Endothelial cell of umbilical vein (primary cell): ENCODE results near the gene TMEM63B. TPM values are rescaled to one million over a fixed set of nuclear protein-coding genes. Genes with fewer than 3 reads are reported as not detected.

ENCODE experiments used
- BruUV-seq: library from RNA; stranded (reverse); fragments of 400-500 nt; replicated peaks from 2 replicates; lab custom pipeline; 2021; lab: Mats Ljungman, UMichigan
- CTCF ChIA-PET: fragments of 300-600, 350-600 bp; sonication (Branson Sonifier 250); formaldehyde crosslinking; loops from one replicate; lab custom pipeline; 2021; ENCODE audit warnings: antibody characterized with exemption, inconsistent platforms; lab: Charles Lee
- POLR2A ChIA-PET: fragments of 300-600, 350-600 bp; sonication (Branson Sonifier 250); formaldehyde crosslinking; loops from one replicate; lab custom pipeline; 2021; ENCODE audit warnings: antibody characterized with exemption, inconsistent platforms; lab: Charles Lee
- DNase-seq: peaks from one replicate; pipeline ENCODE4 v3.0.0-alpha.2; 2011; ENCODE audit warnings: low read depth, low spot score
- FAIRE-seq: peaks from 2 replicates; lab custom pipeline; 2011; peaks lifted over from hg19 to GRCh38; lab: Jason Lieb, UNC
- H2AFZ ChIP-seq: 2 replicates; pipeline ENCODE4 v1.6.0; 2012; ENCODE audit warnings: low read depth, low read length, control low read depth, inconsistent platforms
- H3K27ac ChIP-seq: 2 replicates; pipeline ENCODE4 v1.5.1; 2011; ENCODE audit warnings: low read depth, mild to moderate bottlenecking, control low read depth, low read length, moderate library complexity; ENCODE audit not compliant: insufficient read depth
- H3K27me3 ChIP-seq, 2 experiments: 2 replicates each; pipeline versions ENCODE4 v1.6.0 to v1.6.1; 2011; ENCODE audit warnings: low read length in 2 of 2, mixed read lengths in 1 of 2; ENCODE audit not compliant: control insufficient read depth in 2 of 2, insufficient read depth in 2 of 2
- H3K36me3 ChIP-seq, 2 experiments: 2 replicates in 1 of 2; 3 replicates in 1 of 2; pipeline ENCODE4 v1.5.1; 2011; ENCODE audit warnings: low read length in 2 of 2, mild to moderate bottlenecking in 1 of 2, moderate library complexity in 1 of 2; ENCODE audit not compliant: control insufficient read depth in 2 of 2, insufficient read depth in 2 of 2; ENCODE audit errors: extremely low read depth in 1 of 2
- H3K4me1 ChIP-seq: 3 replicates; pipeline ENCODE4 v1.5.1; 2011; ENCODE audit warnings: mild to moderate bottlenecking, low read length; ENCODE audit not compliant: control insufficient read depth, insufficient read depth; ENCODE audit errors: extremely low read depth
- H3K4me2 ChIP-seq: 2 replicates; pipeline ENCODE4 v1.6.1; 2011; ENCODE audit warnings: low read length, control low read depth, mixed read lengths; ENCODE audit not compliant: insufficient read depth
- H3K4me3 ChIP-seq, 3 experiments: fragments of 200-600 bp in 1 of 3; sonication (generic), shearing (Covaris generic) in 1 of 3; replicated peaks in 1 of 3; 2 replicates each; pipeline ENCODE4 v1.5.1; 2011 to 2016; ENCODE audit warnings: control low read depth in 3 of 3, low read length in 3 of 3, mild to moderate bottlenecking in 2 of 3, inconsistent platforms in 1 of 3, low read depth in 1 of 3, moderate library complexity in 1 of 3; ENCODE audit not compliant: insufficient read depth in 1 of 3
- H3K79me2 ChIP-seq: 2 replicates; pipeline ENCODE4 v1.6.0; 2012; ENCODE audit warnings: low read length, inconsistent platforms; ENCODE audit not compliant: control insufficient read depth, insufficient read depth
- H3K9ac ChIP-seq: replicated peaks from 2 replicates; pipeline ENCODE3; 2011; ENCODE audit warnings: low read length, control low read depth; ENCODE audit not compliant: insufficient read depth; ENCODE audit errors: extremely low read depth
- H3K9me1 ChIP-seq: replicated peaks from 3 replicates; pipeline ENCODE4 v1.6.0; 2011; ENCODE audit warnings: mild to moderate bottlenecking, low read length; ENCODE audit not compliant: control insufficient read depth, insufficient read depth; ENCODE audit errors: extremely low read depth
- H3K9me3 ChIP-seq: replicated peaks from 2 replicates; pipeline ENCODE4 v1.5.1; 2012; ENCODE audit warnings: low read length, inconsistent platforms; ENCODE audit not compliant: control insufficient read depth, insufficient read depth
- H4K20me1 ChIP-seq: replicated peaks from 2 replicates; pipeline ENCODE3; 2011; ENCODE audit warnings: mild to moderate bottlenecking, low read length; ENCODE audit not compliant: control insufficient read depth, insufficient read depth; ENCODE audit errors: extremely low read depth
- CTCF ChIP-seq, 2 donors: IDR thresholded peaks; 1 replicate in 1 of 2; 2 replicates in 1 of 2; pipeline ENCODE4 v1.5.1; 2011; ENCODE audit warnings: low read length in 2 of 2, mild to moderate bottlenecking in 2 of 2, moderate library complexity in 2 of 2, control low read depth in 1 of 2, inconsistent platforms in 1 of 2, low read depth in 1 of 2; ENCODE audit not compliant: insufficient read depth in 1 of 2; ENCODE audit errors: extremely low read depth in 1 of 2
- EZH2 ChIP-seq: IDR thresholded peaks from 2 replicates; pipeline ENCODE4 v1.6.1; 2012; ENCODE audit warnings: borderline replicate concordance, low read depth, mild to moderate bottlenecking, moderate library complexity, low read length, inconsistent platforms; ENCODE audit not compliant: severe bottlenecking
- FOS ChIP-seq: IDR thresholded peaks from 2 replicates; pipeline ENCODE4 v1.6.1; 2011; ENCODE audit warnings: mild to moderate bottlenecking, low read length, moderate library complexity, borderline replicate concordance; ENCODE audit not compliant: insufficient read depth
- GATA2 ChIP-seq: IDR thresholded peaks from 2 replicates; pipeline ENCODE4 v1.7.0; 2011; ENCODE audit warnings: low read depth, mild to moderate bottlenecking, moderate library complexity, mixed read lengths, low read length; ENCODE audit not compliant: insufficient read length, insufficient read depth
- JUN ChIP-seq: IDR thresholded peaks from 2 replicates; pipeline ENCODE4 v1.6.1; 2011; ENCODE audit warnings: borderline replicate concordance, low read depth; ENCODE audit not compliant: insufficient read length, insufficient read depth
- MAX ChIP-seq: IDR thresholded peaks from 2 replicates; pipeline ENCODE4 v1.6.1; 2011; ENCODE audit not compliant: insufficient read depth, insufficient read length
- MYC ChIP-seq: IDR thresholded peaks from one replicate; pipeline ENCODE4 v1.6.1; 2011; ENCODE audit warnings: mild to moderate bottlenecking, low read depth, low read length
- POLR2A ChIP-seq: IDR thresholded peaks from 2 replicates; pipeline ENCODE4 v1.6.1; 2012; ENCODE audit warnings: low read depth, mild to moderate bottlenecking, control low read depth, low read length
- POLR2AphosphoS5 ChIP-seq: IDR thresholded peaks from 2 replicates; pipeline ENCODE4 v1.6.1; 2012; ENCODE audit warnings: low read depth, mild to moderate bottlenecking, control low read depth, low read length, moderate library complexity; ENCODE audit not compliant: insufficient read depth
- dilution Hi-C: fragments of 300-500 bp; cut with MboI; formaldehyde crosslinking; loops from one replicate; pipeline ENCODE4 v1.15.0; 2019; ENCODE audit warnings: low sequenced_read_pairs; ENCODE audit not compliant: extremely low pct_ligation_motif_present
- intact Hi-C: fragments of 100-400 bp; cut with micrococcal nuclease; formaldehyde crosslinking; loops from one replicate; pipeline ENCODE4 v1.10.0; 2022
- polyA plus RNA-seq, 4 experiments: library from polyadenylated mRNA; depleted of rRNA in 3 of 4; stranded (reverse) in 3 of 4; unstranded in 1 of 4; fragments of >200 nt; gene quantifications; 2 replicates each; pipeline versions ENCODE4 v1.2.1 to v1.2.3, GENCODE V29; 2011 to 2012; ENCODE audit warnings: missing spikeins in 1 of 4
- total RNA-seq: library from RNA; stranded (reverse); gene quantifications from 2 replicates; pipeline ENCODE4 v1.2.3, GENCODE V29; 2021

The TMEM63B gene
- total and polyA plus RNA-seq, 2 donors (not counting 3 experiments of a cell fraction or from before 2014, with no cell fraction given): 49.7 to 56.1 TPM

- H3K36me3 ChIP-seq: no peaks in the 10 kb centered on the region
- POLR2A ChIA-PET: interaction anchor here (0.6 kb wide), 2 partner anchors 93 to 160 kb away, joined by 3 to 4 read pairs; partner anchors contain the start of gene SLC35B2
- H2AFZ ChIP-seq: no peak overlapping the region
- FAIRE-seq (peak; percentile 91), DNase-seq (peak; percentile 66)
- intact Hi-C loops: loop anchor here (1.0 to 2.0 kb wide), 5 partner anchors 55 to 242 kb away; no protein-coding TSS in a partner anchor
- no peaks in the 10 kb centered on the region for H3K79me2 ChIP-seq
- H4K20me1 ChIP-seq: no peaks in the 10 kb centered on the region
- CTCF ChIA-PET: interaction anchor here (0.5 to 6.6 kb wide), 37 partner anchors 8 to 467 kb away, joined by 3 to 95 read pairs (median 7); partner anchors contain the start of genes AARS2, CAPN11, GTPBP2 and HSP90AB1
- no peak for TF ChIP-seq POLR2AphosphoS5
- TF ChIP-seq POLR2A: no peak
- TF ChIP-seq CTCF (IDR thresholded peaks at IDR 0.05; ENCODE audit: extremely low read depth in 1 of 2, insufficient read depth in 1 of 2, low read depth in 1 of 2, low read length in 2 of 2): peak; percentile 77 to 83
- no peaks in the 10 kb centered on the region for H3K9me3 ChIP-seq
- no peak overlapping the region for H3K27ac ChIP-seq
- dilution Hi-C loops: no loop called here
- no peak overlapping the region for H3K9ac ChIP-seq
- H3K27me3 ChIP-seq: no peaks in the 10 kb centered on the region
- no TSS peak for BruUV-seq
- H3K4me3 ChIP-seq: no peak overlapping the region
- H3K9me1 ChIP-seq: no peaks in the 10 kb centered on the region
- no peaks in the 10 kb centered on the region for H3K4me1 ChIP-seq
- no peak overlapping the region for H3K4me2 ChIP-seq
Observed at GRCh38 chr6:44096612-44097011, 30.7 kb upstream of the TMEM63B start.

- DNase-seq: no peak
- POLR2A ChIA-PET: no interaction called here
Observed at GRCh38 chr6:44097782-44098317, 29.5 kb upstream of the TMEM63B start.

More at GRCh38 chr6:44097782-44098317, 29.5 kb upstream of the TMEM63B start:
- CTCF ChIA-PET: interaction anchor here (1.0 to 6.6 kb wide), 12 partner anchors 10 to 240 kb away, joined by 3 to 95 read pairs (median 15); partner anchors contain the start of gene SLC35B2
- Histone ChIP-seq H3K9me1 (no peaks in the 10 kb centered on the region), H3K27me3 (no peaks in the 10 kb centered on the region), H3K9me3 (no peaks in the 10 kb centered on the region), H3K27ac (no peak overlapping the region), H4K20me1 (no peaks in the 10 kb centered on the region), H3K4me1 (no peaks in the 10 kb centered on the region), H3K4me3 (no peak overlapping the region), H3K9ac (no peak overlapping the region), H3K79me2 (no peaks in the 10 kb centered on the region), H3K4me2 (no peak overlapping the region), H2AFZ (no peak overlapping the region), H3K36me3 (no peaks in the 10 kb centered on the region)
- BruUV-seq: no TSS peak
- dilution Hi-C loops (no loop called here), intact Hi-C loops (loop anchor here (2.0 kb wide), 1 partner anchor 241 kb away; no protein-coding TSS in a partner anchor)
- no peak for FAIRE-seq
- no peak for TF ChIP-seq JUN
- no peak for TF ChIP-seq MYC
- TF ChIP-seq POLR2AphosphoS5: no peak
- no peak for TF ChIP-seq CTCF (IDR thresholded peaks at IDR 0.05; ENCODE audit: extremely low read depth in 1 of 2, insufficient read depth in 1 of 2, low read depth in 1 of 2, low read length in 2 of 2)
- TF ChIP-seq FOS: no peak
- TF ChIP-seq GATA2: no peak
- TF ChIP-seq MAX: no peak
- TF ChIP-seq EZH2: no peak
- no peak for TF ChIP-seq POLR2A
